HFFc6 (cell line): Measurements from ENCODE around the gene SNX18. TPM values are rescaled to one million over a fixed set of nuclear protein-coding genes. Genes with fewer than 3 reads are reported as not detected.

Source experiments
- DNase-seq: peaks from one replicate; pipeline ENCODE4 v3.0.0-alpha.2; 2018
- H3K27ac Mint-ChIP-seq: 2 replicates; pipeline ENCODE4 v1.8.0; 2020; ENCODE audit warnings: mild to moderate bottlenecking, mixed read lengths
- H3K27me3 Mint-ChIP-seq: 2 replicates; pipeline ENCODE4 v1.8.0; 2021; ENCODE audit warnings: mild to moderate bottlenecking, moderate library complexity, mixed read lengths; ENCODE audit not compliant: insufficient read depth
- H3K36me3 Mint-ChIP-seq: 2 replicates; pipeline ENCODE4 v1.8.0; 2021; ENCODE audit warnings: low read depth, mixed read lengths
- H3K4me1 Mint-ChIP-seq: 2 replicates; pipeline ENCODE4 v1.8.0; 2020; ENCODE audit warnings: low read depth, mixed read lengths
- H3K4me3 Mint-ChIP-seq: 2 replicates; pipeline ENCODE4 v1.8.0; 2020; ENCODE audit warnings: mild to moderate bottlenecking, moderate library complexity, mixed read lengths
- H3K9me3 Mint-ChIP-seq: 2 replicates; pipeline ENCODE4 v1.8.0; 2020; ENCODE audit warnings: mild to moderate bottlenecking, mixed read lengths
- CTCF ChIP-seq: fragments of 200-600 bp; sonication (generic); IDR thresholded peaks from 2 replicates; pipeline ENCODE4 v1.5.0; 2021; ENCODE audit warnings: antibody characterized with exemption, mild to moderate bottlenecking
- total RNA-seq, 6 experiments: library from RNA; stranded (reverse); fragmentation: NEBNext Ultra II Directional; extraction: Animal tissue kit (Norgen Biotek cat#: 25700); gene quantifications; 2 replicates in 1 of 6; 3 replicates in 5 of 6; pipeline ENCODE4 v1.2.3, GENCODE V29; 2021

SNX18 gene
- total RNA-seq, 6 experiments from 2014 or later: 32.8 to 47.3 (median 39.7) TPM

GRCh38 chr5:54528633-54529209 is 11.2 kb downstream of the SNX18 start:
- Mint-ChIP-seq H3K4me3 (no peak overlapping the region), H3K4me1 (peaks cover 42% of the 10 kb centered on the region), H3K27ac (no peak overlapping the region), H3K27me3 (no peaks in the 10 kb centered on the region), H3K9me3 (no peaks in the 10 kb centered on the region), H3K36me3 (peaks cover 20% of the 10 kb centered on the region; the same call in 1 of the 2 replicates)
- TF ChIP-seq CTCF: no peak
- no peak for DNase-seq

DNA sequence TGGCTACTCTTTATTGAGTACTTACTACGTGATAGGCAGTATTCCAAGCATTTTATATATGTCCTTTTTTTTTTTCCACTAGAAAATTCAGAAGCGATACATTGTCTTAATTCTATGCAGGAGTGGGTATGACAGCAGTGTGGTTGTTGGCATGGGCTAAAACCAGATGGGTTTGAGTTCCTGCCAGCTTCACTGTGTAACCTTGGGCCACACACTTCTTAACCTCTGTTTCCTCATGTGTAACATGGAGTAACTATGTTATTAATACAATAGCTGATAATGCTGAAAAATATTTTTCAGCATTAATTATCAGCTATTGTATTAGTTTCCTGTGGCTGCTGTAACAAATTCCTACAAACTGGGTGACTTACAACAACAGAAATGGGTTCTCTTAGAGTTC is 12.0 kb downstream of the SNX18 start:
- 0 out of 2 replicates have a peak, but pooled peaks cover 11% of the 10 kb centered on the region for H3K36me3 Mint-ChIP-seq
- no peak for TF ChIP-seq CTCF
- no peaks in the 10 kb centered on the region for H3K27me3 Mint-ChIP-seq
- H3K4me1 Mint-ChIP-seq: peaks cover 42% of the 10 kb centered on the region
- DNase-seq: no peak
- no peaks in the 10 kb centered on the region for H3K9me3 Mint-ChIP-seq
- H3K27ac Mint-ChIP-seq: no peak overlapping the region
- no peak overlapping the region for H3K4me3 Mint-ChIP-seq

- Mint-ChIP-seq H3K4me1 (peaks cover 36% of the 10 kb centered on the region), H3K27ac (no peak overlapping the region)
- no peak for TF ChIP-seq CTCF
These were observed 14.0 kb downstream of the SNX18 start for GRCh38 chr5:54531546-54531945.

DNA sequence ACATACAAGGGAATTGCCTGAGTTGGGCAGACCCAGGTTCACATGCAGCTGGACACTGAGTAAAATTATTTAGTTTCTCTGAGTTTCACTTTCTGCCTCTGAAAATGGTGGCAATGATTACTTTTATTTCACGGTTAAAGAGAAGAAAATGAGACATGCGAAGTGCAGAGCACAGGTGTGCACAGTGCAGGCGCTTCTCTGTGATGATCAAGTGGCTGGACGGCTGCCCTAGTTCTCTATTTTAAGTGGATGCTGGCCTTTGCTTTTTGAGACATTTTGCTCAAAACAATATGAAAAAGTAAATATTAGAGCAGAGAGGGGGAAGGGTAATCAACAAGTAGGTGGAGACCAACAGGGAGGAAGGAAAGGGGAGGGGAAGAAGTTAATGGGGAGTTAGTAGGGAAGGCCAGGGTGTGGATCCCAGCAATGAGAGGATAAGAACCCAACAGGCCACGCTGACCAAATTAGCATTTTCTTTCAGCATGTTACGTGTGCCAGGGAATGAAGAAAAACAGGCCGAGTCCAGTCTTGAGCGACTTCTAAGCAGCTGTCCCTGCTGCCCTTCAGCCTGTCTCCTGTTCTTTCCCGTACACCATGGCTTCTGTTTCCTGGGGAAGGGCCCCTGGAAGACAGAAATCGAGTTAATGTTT is 16.1 kb downstream of the SNX18 start:
- Mint-ChIP-seq H3K36me3 (peaks cover 12% of the 10 kb centered on the region), H3K4me1 (peaks cover 57% of the 10 kb centered on the region), H3K27me3 (no peaks in the 10 kb centered on the region), H3K9me3 (no peaks in the 10 kb centered on the region), H3K27ac (peak overlapping the region; percentile 84), H3K4me3 (peak overlapping the region; percentile 50)
- TF ChIP-seq CTCF: no peak
- DNase-seq: no peak

More at GRCh38 chr5:54531546-54531945, 14.0 kb downstream of the SNX18 start:
- H3K27me3 Mint-ChIP-seq: no peaks in the 10 kb centered on the region
- no peak for DNase-seq
- H3K9me3 Mint-ChIP-seq: no peaks in the 10 kb centered on the region
- peaks cover 7% of the 10 kb centered on the region for H3K36me3 Mint-ChIP-seq
- no peak overlapping the region for H3K4me3 Mint-ChIP-seq

DNA sequence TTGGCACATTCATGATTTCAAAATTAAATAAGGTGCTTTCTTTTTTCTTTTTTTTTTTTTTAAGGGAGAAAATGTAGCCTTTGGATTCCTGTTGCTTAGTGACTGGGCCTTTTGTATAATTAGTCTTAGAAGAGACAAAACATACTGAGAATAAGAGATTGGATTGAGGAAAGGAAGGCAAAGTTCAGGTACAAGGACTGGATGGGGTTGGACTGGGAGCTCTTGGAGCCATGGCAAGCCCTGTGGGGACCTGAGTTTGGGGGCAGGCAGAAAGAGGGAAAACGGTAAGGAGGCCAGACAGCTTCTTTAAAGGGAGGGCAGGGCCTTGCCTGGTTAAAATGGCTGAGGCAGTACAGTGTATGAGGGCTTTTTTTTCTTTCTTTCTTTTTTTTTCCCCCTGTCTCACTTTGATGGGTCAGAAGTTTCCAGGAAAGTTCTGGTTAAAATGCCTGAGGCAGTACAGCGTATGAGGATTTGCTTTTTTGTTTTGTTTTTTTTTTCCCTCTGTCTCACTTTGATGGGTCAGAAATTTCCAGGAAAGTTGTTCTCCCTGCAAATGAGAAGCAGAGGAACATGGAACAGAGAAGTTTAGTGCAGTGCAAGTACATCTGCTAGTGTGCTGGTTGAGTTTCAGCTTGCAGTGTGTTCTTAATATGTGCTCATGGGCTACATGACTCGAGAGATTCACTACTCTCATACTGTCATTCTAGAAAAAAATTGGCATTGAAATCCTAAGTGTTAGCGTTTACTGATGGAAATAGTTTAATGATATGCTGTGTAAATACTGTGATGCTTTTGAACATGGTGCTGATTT is 16.8 kb downstream of the SNX18 start:
- H3K9me3 Mint-ChIP-seq: no peaks in the 10 kb centered on the region
- H3K27ac Mint-ChIP-seq: peak overlapping the region; percentile 84
- no peaks in the 10 kb centered on the region for H3K27me3 Mint-ChIP-seq
- peak overlapping the region; percentile 50 for H3K4me3 Mint-ChIP-seq
- no peak for TF ChIP-seq CTCF
- DNase-seq: no peak
- H3K4me1 Mint-ChIP-seq: peaks cover 57% of the 10 kb centered on the region
- H3K36me3 Mint-ChIP-seq: peaks cover 12% of the 10 kb centered on the region
